ENCODE results near the gene EML6.
A peak's percentile ranks its signal among the peaks of the same experiment; 100 is the strongest.

The EML6 gene

DNA sequence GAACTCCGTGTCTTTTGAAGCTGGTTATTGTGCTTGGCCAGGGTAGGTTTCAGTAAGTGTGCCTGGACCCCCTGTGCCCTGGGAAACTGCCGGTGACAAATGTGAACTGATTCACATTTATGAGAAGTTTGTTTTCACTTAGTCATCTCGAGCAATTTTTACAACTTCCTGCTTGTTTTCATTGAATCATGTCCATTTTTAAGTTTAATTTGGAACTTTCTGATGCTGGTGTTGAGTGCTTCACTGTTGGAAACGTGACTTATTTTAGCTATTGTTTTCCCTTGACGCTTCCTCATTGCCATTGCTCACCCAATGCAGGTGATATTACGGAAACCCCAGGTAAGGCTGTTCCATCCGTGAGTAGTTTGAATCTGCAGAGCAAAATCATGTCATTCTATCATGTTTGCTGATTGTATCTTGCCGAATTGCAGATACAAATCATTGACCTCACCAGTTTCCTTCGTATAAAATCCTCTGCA lies 229.6 kb downstream of the EML6 start:
- DNase-seq = no peak

DNA sequence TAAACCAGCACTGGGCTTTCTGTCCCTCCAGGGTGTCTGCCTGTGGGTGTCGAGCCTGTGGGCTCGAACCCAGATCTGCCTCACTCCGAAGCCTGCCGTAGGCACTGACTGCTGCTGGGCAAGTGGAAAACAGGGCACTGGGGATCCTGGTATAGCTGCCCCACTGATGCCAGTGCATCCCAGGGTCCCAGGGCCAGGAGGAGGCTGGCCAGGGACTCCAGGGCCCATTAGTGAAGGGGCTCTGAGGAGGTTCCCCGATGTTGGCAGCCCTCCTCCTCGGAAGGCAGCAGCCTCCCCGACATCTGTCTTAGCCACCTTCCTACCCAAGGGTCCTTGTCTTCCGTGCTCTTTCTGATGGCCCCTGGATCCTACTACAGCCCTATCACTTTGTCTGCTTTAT lies 230.7 kb downstream of the EML6 start:
- no peak for DNase-seq

DNA sequence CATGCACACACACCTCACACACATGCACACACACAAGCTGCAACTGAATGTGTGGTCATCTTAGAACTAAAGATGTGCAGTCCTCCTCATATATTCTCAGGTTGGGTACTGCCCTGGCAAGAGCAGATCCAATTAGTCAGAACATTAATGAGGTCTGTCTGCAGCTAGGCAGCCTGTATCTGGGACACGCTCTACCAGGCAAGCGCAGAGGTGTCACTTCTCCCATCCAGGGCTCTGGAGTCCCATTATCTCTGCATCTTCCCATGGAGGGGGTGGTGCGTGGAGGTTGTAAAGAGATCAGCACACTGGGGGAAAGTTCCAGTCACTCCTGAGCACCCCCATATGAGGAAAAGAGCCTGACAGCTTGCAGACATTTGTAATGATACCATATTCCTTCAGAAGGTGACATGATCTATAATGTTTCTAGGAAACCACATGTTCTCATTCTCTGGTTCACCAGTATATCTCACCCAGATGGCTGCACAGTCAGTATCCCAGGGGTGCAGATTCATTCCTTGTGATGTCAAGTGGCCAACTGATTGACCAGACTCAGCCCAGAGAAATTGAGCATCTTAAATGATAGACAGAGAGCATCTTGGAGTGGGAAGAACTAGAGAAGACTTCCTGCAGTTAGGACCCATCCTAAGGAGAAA lies 231.4 kb downstream of the EML6 start:
- DNase-seq = no peak

DNA sequence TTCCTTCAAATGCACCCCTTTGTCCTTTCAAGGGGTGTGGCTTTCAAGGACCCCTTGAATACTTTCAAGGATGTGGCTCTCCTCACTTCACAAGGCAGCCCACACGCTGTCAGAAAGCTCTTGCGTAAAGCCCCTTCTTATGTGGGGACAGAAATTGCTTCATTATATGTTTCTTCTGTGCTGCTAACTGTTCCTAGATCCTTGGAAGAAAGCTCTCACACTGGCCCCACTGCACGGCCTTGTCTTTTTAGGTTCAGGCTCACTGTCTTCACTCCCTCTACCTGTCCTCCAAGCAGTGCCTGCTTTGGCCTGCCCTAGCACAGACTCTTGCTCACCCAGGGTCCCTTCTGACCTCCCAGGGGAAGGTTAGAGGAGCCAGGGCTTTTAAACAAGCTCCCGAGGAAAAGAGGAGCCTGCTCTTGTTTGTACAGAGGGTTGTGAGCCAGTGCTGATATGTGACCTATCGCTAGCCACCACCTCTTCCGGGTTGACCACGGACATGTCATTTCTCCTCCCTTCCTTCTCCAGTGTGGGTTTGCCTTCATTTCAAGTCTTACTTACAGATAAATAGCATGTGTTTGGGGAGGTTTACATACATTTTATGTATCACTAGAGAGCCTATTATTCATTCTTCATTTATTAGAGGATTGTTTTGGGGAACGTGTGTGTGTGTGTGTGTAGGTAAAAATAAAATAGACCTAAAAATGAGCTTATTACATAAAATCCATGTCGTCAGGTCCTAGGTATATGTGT lies 232.1 kb downstream of the EML6 start:
- DNase-seq = no peak

DNA sequence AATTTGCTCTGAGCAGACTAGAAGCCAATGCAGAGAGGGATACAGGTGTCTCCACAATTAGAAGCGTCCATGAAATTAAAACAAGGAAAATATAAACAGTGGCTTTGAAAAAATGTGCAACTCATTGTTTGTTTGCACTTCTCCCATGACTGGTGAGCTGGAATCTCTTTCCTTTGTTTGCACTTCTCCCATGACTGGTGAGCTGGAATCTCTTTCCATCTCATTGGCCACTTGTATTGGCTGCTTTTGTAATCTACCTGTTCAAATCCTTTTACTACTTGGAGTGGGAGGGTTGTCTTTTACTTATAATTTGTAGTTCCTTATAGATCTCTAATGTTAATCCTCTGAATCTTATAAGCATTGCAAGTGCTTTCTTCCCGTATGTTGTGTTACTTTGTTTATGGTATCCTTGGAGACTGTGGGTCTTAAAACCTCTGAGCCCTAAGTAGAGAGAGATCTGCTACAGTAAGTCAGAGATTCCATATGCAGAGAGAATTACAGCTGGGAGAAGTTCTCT lies 232.7 kb downstream of the EML6 start:
- DNase-seq = peak; percentile 31

DNA sequence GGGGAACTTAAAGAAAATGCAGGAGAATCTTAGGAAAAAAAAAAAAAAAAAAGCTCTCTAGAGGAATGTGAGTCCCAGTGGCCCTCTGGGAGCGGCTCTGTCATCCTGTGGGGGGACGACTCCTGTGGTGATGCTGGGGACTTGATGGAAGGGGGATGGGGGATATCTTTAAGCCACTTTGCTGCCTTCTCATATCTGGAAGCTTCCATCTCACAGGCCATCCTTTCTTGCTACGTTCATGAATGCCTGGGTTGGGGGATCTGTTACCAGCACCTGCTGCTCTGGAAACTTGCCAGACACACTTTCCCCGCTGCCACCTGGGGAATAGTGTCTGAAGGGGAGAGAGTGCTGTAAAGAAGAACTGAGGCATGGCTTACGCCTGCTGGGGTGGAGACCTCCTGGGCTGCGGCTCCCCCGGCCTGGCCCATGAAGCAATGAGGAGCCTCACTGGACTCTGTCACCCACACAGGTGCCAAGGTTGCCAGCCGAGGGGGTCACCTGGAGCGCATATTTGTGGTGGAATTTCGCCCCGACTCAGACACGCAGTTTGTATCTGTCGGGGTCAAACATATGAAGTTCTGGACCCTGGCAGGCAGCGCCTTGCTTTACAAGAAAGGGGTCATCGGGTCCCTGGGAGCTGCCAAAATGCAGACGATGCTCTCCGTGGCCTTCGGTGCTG lies 234.0 kb downstream of the EML6 start:
- DNase-seq = peak; percentile 54

DNA sequence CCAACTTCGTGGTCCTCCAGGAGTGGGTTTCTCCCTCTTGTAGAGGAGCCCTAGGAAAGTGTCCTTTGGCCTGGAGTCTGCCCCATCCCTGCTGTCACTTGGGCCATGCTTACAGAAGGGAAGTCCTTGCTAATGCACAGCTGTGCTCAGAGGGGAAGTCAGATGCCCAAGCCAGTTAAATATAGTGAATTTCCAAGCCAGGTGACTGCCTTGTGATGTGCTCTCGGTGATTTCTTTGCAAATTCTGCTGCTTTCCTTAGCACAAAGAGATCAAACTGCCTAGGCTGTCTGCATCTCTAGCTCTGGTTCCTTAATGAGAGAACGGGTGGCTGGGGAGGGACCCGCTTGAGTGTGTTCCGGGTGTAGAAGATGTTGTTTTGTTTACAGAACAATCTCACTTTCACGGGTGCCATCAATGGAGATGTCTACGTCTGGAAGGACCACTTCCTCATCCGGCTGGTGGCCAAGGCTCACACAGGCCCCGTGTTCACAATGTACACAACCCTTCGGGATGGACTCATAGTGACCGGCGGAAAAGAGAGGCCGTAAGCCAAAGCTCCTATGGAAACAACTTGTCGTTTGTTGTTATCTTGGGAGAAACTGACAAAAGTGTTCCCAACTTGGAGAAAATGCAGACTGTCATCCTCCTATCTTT lies 235.4 kb downstream of the EML6 start:
- DNase-seq = no peak

DNA sequence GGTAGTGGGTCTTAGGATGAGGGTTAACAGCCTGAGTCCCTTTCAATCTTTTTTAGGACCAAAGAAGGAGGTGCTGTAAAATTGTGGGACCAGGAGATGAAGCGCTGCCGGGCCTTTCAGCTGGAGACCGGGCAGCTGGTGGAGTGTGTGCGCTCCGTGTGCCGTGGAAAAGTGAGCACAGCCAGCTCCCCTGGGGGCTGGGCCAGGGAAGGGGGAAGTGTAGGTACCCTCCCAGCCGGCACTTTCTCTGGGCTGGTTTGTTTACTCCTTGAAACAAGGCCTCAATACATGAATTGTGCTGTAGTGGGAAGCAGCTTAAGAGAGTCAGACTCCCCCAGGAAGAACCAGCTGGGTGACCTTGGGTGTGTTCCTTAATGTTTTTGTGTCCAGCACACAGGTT lies 236.7 kb downstream of the EML6 start:
- no peak for DNase-seq

DNA sequence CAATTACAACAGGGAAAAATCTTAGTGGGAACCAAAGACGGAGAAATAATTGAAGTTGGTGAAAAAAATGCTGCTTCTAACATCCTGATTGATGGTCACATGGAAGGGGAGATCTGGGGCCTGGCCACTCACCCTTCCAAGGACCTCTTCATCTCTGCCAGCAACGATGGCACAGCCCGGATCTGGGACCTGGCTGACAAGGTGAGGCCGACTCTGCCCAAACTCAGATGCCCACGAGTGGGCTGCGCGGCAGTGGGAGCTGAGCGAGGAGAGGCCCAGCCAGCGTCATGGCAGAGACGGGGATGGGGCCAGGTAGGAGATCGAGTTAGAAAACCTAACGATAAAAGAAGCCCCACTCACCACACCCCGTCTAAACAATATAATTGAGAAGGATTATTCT lies 239.0 kb downstream of the EML6 start:
- no peak for DNase-seq

DNA sequence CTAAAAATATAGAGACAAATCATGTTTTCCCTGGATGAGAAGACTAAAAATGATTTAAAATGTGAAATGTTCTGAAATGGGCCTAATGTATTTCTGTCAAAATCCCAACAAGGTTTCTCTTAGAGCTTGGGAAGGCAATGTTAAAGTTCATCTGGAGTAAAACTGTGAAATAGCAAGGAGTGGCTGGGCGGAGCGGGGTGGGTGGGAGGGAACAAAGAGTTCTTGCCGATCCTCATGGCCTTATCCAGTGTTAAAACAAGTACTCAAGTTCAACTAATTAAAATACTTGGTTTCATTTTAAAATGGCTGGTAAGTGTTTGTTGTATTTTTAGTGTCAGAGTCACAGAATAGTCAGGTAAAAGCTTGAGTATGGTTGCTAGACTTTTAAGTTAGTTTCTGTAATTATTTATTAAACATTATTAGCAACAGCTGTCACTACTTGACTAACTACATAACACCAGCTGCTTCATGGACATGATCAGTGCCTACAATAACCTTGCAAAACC lies 239.5 kb downstream of the EML6 start:
- no peak for DNase-seq

DNA sequence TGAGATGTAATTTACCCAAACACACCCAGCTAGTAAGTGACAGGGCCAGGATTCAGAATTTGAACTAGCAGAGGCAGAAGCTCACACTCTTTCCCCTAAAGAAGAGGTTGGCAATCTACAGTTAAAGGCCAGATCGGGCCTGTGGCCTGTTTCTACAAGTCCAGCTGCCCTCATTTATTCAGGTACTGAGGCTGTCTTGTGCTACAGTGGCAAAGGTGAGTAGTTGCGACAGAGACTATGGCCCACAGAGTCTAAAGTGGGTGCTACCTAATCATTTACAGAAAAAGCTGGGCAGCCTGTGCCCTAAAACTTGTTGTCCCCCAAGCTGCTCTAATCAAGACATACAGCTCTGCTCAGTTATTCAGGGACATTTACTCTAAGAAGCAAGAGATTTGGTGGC lies 240.0 kb downstream of the EML6 start:
- no peak for DNase-seq

DNA sequence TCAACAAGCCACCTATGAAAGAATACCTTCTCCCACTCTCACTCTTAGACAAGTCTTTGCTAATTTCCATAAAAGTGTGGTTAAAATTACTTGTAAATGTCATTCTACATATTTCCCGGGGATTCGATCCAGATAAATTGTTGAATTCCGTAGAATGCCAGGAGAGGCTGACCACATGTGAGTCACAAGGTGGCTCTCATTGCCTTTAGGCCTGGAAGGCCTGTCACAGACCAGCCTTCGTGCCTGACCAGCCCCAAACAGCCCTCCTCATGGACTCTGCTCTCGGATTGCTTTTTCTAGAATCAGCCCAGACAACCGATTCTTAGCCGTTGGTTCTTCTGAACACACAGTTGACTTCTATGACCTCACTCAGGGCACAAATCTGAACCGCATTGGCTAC lies 240.8 kb downstream of the EML6 start:
- DNase-seq = no peak

DNA sequence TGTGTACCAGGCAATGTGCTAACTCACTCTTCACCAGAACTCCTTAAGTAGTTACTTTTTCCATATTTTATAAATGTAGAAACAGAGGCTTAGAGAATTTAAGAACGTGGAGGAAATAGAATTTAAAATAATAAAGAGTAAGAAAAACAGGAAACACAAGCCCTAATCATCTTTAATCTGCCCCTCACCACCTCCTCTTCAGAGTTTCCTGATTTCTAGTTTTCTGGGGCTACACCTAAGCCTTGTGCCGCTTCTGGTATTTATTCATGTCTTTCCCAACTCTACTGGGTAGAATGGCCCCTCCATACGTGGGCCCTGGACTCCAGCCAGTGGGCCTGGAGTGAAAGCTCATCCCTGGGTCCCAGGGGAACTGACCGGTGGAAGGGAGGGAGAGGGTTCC lies 241.4 kb downstream of the EML6 start:
- DNase-seq = no peak

DNA sequence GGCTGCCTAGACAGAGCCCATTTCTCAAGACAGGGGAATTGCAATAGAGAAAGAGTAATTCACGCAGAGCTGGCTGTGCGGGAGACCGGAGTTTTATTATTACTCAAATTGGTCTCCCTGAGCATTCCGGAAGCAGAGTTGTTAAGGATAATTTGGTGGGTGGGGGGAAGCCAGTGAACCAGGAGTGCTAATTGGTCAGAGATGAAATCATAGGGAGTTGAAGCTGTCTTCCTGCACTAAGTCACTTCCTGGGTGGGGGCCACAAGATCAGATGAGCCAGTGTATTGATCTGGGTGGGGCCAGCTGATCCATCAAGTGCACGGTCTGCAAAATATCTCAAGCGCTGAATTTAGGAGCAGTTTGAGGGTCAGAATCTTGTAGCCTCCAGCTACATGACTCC lies 242.0 kb downstream of the EML6 start:
- no peak for DNase-seq

DNA sequence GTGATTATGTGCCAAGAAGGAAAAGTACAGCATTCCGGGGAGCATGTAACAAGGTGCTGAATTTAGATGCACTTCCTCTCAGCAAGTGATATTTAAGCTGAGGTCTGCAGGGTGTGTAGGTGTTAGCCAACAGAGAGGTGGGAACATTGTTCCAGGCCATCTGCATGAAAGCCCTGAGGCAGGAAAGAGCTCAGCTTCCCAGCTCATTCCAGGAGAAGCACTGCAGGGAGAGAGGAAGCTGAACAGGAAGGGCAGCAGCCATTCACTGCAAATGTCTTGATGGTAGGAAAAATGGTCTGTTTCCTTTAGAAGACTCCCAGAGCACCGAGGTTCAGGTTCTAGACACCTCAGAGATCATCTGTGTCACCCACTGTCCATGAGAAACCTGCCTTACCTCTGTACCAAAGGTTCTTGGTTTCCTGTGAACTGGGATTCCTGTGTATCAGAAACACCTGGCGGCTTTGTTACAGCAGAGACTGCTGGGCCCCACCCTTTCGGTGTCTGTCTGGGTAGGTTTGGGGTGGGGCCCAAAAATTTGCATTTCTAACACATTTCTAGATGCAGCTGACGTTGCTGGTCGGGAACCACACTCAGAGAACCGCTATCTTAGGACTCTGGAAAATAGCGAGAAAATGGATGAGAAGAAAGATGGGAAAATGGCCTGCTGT lies 242.8 kb downstream of the EML6 start:
- no peak for DNase-seq

DNA sequence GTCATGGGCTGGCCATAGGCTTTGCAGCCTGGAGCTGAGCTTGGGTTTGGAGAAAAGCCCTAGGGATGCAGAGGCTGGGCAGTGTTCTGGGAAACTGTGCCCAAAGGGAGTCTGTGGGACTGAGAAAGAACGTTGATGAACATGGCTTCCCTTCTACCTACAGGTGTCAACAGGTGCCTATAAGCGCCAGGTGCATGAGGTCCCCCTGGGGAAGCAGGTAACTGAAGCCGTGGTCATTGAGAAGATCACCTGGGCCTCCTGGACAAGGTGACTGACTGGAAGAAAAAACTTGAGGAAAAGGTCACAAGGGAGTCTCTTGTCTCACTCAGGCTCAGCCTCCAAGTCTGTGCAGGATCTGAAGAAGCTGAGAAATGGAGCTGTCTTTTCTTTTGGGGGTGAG lies 243.4 kb downstream of the EML6 start:
- no peak for DNase-seq

DNA sequence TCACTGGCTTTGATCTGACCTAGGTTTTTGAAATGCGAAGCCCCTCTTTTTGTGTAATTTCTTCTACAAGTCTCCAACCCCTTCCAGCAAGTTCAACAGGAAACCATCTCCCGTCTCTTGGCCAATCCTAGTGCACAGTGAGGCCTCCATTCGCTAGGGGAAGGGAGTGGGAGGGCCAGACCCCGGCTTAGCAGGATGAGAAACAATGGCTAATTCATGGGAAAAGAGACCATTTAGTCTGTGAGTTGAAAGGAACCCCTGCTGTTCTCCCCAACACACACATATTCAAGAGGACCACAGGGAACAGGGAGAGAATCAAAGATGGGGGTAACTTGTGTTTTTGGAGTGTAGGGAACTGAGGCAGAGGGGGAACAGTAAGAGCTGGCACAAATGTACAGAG lies 243.8 kb downstream of the EML6 start:
- no peak for DNase-seq

DNA sequence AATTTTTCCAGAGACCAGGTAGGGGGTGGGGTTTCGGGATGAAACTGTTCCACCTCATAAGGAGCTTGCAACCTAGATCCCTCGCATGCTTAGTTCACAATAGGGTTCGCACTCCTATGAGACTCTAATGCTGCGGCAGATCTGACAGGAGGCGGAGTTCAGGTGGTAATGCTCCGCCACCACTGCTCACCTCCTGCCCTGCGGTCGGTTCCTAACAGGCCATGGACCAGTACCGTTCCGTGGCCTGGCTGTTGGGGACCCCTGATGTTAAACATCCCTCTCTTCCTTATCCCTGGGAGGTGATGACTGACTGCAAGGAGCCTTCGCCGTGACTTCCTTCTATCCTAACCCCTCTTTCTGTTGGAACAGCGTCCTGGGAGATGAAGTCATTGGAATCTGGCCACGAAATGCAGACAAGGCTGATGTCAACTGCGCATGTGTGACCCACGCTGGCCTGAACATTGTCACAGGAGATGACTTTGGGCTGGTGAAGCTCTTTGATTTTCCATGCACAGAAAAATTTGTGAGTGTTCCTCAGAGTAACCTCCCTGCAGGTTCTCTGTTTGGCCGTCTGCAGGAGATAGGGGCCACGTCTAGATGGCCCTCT lies 244.4 kb downstream of the EML6 start:
- no peak for DNase-seq

DNA sequence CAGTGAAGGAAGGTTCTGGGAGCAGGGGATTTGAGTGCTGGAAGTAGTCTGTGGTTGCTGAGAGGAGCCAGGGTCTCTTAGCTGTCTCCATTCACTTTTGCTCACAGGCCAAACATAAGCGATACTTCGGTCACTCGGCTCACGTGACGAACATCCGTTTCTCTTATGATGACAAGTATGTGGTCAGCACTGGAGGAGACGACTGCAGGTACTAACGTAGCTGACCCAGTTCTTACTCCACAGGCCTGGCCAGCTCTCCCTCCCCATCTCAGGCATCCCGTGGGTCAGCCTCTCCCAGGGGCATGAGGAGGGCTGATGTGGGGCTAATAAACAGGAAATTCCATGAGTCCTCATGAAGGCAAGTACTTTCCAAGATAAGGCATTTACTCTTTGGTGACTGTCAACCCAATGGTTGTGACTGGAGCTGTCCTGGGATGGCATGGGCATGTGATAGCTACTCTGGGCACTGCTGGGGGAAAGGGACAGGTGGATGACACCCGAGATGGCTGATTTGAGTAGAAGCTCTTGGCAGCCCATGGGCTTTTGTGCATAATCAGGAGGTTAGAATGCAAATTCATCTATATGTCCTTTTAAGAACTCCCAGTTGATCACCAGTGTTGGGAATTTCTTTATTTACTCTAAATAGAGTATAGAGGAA lies 245.2 kb downstream of the EML6 start:
- DNase-seq = no peak

DNA sequence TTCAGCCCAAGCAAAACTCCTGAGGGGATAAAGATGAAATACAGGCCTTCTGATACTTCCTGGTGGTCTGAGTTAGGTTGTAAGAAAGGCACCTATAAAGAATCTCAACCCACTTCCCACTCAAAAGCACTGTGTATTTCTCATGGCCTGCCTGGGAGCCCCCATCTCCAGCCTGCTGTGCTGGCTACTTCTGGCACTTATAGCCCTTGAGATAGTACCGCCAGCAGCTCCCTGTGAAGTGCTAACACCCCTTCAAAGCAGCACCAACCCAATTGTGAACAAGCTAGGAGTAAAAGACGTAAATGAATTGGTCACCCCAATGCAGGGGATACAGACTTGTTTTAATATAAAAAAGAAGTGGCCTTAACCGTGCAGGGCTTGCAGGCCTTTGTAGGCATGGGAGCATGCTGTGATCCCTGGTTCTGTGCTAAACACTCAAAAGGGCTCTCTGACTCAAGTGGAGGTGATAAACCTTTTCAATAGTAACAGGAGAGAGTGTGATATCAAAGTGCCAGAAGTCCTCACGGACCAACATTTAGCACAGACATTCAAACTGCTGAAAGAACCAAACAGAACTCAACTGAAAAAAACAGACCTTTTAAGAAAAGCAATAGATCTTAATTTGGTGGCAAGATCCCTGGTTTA lies 246.0 kb downstream of the EML6 start:
- DNase-seq = peak; percentile 56

DNA sequence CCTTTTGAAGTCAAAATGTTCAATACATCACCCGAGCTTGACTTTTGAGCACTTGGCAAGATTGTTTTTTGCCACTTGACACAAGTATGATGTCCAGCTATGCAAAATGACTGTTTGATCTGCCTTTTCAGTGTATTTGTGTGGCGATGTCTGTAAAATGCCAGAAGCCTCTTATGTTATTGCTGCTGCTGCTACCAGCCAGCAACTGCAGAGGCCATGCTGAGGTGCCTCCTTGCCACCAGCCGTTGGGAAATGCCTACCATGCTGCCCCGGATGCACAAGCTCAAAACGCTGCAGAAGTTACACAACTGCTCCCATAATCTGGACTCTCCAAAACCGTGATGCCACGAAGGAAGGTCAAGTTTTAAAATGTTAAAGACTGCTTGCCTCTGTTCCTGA lies 246.5 kb downstream of the EML6 start:
- DNase-seq = peak; percentile 35

Data from NCI-H510A treated with DMSO at 0.1 percent for 48 hours (cell line).